GM21825 (cell line): Measurements from ENCODE around the gene C16orf95.
"Not testable (repeated sequence)": the region's sequence is repeated elsewhere in the genome, so short reads cannot be mapped to it uniquely, and the experiment has no call there.

Experiments
- ATAC-seq: cut with Tn5 transposase; IDR thresholded peaks from one replicate; pipeline ENCODE4 v1.9.1; 2021; ENCODE audit warnings: mild to moderate bottlenecking, moderate library complexity; ENCODE audit not compliant: unreplicated experiment

Gene C16orf95

DNA sequence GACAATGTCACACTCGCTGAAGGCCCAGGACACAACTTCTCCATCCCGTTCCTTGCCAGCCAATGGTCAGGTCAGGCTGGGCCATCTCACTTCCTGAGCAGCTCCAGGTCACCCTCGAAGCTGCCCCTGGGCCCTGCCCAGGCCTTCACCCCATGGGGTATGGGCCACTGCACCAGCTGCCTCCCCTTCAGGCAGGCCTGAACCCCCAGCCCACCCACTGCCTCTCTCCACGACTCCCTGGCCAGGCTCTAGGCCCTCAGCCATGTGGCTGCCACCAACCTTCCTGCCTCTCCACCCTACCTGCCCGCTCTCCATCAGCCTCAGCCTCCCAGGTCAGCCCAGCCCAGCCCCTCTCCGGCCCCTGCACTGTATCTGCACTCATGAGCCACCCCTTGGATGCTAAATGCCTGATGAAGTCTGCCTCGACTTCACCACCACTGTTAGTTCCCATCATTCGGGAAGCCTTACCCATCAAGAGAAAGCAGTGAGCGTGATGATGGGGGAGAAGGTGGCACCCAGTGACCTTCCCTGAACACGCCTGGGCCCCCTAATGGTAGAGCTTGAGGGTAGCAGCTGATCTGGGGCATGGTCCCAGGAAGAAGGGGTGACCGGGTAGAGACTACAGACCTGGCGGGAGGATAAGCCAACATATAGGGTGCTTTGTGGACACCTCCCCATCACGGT, 30.9 kb upstream of the C16orf95 start:
- ATAC-seq = no peak

- no peak for ATAC-seq
Observed at GRCh38 chr16:87346517-87347060, 29.4 kb upstream of the C16orf95 start.

DNA sequence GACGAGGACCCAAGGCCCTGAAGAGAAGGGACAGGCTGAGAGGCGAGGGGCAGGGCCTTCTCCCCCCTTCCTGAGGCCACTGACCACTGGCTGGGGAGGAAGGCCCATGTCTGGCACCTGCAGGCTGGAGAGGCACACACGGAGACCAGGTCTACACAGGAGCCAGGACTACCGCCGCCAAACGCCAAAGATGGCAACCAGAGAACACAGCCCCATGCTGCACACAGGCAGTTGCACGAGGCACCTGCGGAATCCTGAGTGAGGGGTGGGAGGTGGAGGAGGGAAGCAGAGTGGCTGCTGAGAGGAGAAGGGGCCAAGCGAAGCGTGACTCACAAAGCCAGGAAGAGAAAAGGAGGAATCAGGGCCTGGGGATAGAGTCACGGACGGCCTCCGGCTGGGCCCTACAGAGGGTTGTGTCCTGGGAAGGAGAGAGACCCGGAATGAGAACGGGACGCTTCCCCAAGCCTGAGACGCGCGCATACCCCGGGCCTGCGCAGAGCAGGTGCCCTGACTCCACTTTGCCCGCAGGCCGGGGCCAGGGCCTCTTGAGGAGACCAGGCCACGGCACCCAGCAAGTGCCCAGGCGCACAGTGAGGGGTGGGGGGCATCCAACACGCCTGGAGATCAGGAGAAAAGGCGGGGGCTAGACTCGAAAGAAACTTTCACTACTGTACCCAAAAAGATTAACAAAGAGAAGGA, 28.7 kb upstream of the C16orf95 start:
- no peak for ATAC-seq

DNA sequence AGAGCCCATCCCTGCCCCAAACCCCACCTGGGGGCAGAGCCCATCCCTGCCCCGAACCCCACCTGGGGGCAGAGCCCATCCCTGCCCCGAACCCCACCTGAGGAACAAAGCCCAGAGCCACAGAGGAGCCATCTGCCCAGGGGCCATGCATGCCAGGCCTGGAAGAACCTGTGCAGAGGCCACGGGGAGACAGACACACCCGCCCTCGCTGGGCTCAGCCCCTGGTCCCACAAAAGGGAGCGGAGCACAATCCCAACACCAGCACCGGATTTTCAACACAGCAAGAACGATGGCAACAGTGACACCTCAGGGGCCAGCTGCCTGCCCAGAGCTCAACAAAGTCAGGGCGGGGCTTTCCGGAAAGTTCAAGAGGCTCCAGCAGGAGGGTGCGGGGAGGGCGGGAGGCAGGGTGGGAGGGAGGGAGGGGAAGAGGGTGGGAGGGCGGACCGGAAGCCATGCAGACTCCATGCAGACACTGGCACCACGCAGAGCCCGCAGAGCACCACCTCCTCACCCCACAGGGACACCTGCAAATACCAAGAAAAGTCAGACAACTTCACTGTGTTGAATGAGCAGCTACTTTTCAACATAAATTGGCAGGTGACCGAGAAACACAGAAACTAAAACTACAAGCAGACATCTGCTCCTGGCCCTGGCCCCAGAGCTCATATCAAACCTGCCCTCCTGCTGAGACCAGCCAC, 27.9 kb upstream of the C16orf95 start:
- no peak for ATAC-seq

DNA sequence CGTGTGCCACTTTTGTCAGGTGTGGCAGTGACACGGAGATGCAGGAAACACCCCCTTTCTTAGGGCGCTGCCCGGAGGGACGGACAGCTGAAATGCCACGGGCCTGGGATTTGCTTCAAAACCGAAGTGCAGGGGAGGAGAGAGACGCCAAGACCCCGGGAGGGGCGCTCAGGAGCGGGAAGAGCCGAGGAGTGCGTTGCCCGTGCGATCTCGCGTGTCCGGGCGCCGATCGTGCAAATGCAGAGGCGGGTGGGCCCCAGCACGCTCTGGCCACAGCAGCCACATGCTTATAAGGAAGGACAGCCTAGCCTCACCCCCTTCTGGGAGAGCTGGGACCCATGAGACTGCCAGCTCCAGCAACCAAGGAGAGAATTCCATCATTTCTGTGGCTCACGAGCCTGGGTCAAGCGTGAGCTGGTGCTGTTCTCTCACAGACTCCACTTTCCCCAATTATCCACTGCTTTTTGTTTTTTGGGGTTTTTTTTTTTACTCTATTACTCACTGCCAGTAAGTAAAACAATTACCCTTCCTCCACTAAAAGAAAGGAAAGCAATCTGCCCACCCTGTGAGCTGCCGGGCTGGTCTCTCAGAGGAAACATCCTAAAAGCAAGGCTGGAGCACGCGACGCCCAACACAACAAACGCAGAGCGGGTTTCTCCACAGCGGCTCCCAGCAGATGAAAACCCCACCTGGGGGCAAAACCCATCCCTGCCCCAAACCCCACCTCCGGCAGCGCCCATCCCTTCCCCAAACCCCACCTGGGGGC, 27.2 kb upstream of the C16orf95 start:
- ATAC-seq = no peak

DNA sequence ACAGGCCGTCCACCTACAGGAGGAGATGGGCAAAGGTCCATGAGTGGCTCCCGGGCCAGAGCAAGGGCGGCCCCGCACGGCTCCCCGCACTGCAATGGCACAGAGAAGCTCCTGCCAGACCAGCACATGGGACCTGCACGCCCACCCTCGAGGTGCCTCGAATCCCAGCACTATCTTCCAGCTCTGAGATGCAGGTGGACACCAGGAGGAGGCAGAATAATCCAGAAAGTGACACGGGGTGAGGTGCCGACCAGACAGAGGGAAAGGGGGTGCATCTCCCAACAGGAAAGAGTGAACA, 26.5 kb upstream of the C16orf95 start:
- no peak for ATAC-seq

DNA sequence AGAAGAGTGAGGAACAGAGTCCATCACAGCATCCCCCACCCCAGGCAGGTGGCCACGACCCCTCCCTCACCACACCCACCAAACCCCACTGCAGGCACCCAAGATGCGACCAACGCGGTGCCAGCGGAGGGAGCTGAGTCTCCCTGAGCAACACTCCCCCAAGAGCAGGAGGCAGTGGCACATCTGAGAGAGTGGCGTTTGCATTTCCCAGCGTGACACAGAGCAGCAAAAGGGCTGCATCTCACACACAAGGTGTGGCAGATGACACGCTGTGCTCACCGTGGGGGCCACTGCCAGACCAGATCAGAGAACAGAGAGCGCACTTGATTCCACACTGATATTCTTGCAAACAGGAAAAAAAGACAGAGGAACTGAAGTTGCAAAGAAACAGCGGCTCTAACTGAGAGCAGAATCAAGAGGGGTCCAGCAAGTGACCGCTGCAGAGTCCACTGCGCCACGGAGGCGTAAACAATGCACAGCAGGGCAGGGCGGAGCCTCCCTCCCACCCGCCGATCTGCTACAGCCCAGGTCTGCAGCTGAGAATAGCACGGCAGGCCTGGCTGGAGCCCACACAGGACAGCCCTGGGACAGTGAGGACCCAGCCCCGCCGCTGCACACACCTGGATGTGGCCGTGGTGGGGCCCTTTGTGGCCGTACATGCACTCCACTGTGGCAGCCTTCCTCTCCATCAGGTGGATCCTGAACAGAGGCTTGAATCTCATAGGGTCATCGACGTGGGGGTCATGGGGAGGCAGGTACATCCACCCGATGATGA, 26.0 kb upstream of the C16orf95 start:
- ATAC-seq = no peak

DNA sequence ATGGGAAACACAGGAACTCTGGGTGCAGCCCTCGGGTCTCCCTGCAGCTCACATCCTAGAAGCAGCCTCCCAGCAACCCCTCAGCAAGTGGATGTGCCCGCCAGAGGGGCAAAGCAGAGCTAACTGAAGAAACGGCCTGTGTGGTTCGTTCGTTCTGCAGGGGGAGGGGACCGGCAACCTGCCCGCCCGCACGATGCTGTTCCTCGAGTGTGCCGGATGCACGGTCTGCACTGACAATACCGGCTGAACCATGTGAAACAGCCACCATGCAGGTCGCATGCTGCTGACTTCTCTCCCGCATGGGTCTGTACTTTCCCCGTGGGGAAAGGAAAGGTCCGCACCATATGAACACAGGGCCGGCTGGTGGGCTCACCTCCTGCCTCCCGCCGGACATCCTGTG, 25.3 kb upstream of the C16orf95 start:
- no peak for ATAC-seq

GRCh38 chr16:87340198-87340597, 23.0 kb upstream of the C16orf95 start:
- ATAC-seq = no peak

DNA sequence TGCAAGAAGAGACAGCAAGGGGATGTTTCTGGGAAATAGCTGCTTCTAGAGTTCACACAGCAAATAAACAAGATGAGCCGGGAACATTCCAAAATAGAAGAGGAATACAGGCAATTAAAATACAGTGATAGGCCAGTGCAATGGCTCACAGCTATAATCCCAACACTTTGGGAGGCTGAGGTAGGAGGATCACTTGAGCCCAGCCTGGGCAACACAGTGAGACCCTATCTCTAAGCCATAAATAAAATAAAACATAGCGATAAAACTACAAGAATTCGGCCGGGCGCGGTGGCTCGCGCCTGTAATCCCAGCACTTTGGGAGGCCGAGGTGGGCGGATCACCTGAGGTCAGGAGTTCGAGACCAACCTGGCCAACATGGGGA, 22.5 kb upstream of the C16orf95 start:
- not testable (repeated sequence) for ATAC-seq

DNA sequence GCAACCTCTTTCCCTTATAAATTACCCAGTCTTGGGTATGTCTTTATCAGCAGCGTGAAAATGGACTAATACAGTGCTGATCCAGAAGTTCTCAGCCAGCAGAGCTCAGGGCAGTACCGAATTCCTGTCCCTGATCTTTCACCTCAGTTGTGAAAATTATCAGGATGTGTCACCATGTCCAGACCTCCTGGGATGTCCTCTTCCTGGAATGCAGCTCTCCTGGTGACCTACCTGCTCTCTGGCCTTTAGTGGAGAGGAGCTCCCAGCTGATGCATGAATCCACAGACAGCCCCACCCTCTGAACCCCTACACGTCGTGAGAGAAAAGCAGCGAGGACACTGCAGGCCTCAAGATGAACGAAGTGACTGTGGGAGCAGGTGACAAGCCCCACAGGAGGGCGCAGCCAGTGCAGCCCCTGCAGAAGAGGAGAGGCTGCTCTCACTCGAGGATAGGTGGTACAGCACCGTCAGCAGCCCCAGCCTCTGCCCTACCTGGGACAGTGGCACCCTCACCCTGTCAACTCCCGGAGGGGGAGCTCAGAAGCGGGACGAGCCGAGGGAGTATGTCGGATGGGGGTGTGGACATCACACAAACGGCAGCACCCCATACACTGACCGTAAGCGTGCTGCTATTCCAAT, 22.0 kb upstream of the C16orf95 start:
- no peak for ATAC-seq

GRCh38 chr16:87338155-87338765, 21.1 kb upstream of the C16orf95 start:
- no peak for ATAC-seq

GRCh38 chr16:87337262-87337771, 20.1 kb upstream of the C16orf95 start:
- no peak for ATAC-seq

- no peak for ATAC-seq
Observed at GRCh38 chr16:87336434-87337240, 19.4 kb upstream of the C16orf95 start.

GRCh38 chr16:87335625-87336433, 18.6 kb upstream of the C16orf95 start:
- ATAC-seq = no peak

GRCh38 chr16:87334651-87335624, 17.7 kb upstream of the C16orf95 start:
- ATAC-seq = no peak
